Activated CD4-positive, alpha-beta T cell treated with anti-CD3 and anti-CD28 coated beads, Interleukin-2, amount 50 U/mL, for 1 hour (primary cell): ENCODE results near the gene MORC4.

Experiments used
- DNase-seq: peaks from one replicate; pipeline ENCODE4 v3.0.0-alpha.2; 2020

MORC4 gene

DNA sequence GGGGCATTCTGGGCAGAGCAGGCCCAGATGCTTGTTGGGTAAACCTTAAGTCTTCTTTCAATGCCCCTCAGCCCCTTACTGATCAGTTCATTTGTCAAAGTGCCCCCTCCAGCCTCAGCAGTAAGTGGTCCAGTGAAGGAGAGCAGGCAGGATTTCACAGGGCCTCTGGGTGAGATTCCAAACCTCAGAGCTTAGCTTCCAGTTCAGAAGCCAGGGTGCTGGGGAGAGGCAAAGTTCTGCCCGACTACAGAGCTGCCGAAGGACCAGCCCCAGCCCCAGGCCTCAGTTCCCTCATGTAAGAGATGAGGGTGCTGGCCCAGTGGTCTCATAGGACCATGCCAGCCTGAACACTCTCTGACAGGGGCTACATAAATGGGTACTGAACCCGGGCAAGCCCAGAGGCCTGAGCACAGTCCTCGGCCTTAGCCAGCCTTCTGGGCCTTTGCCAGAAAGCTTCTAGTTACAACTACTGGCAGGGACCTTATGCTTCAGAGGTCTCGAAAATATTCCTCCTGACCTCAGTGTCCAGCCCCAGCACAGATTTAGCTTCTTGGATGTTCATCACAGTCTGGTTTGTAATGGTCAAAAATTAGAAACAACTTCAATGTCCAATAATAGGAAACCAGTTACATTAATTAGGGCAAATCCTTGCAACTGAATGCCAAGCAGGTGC is 96.0 kb downstream of the MORC4 start:
- no peak for DNase-seq

DNA sequence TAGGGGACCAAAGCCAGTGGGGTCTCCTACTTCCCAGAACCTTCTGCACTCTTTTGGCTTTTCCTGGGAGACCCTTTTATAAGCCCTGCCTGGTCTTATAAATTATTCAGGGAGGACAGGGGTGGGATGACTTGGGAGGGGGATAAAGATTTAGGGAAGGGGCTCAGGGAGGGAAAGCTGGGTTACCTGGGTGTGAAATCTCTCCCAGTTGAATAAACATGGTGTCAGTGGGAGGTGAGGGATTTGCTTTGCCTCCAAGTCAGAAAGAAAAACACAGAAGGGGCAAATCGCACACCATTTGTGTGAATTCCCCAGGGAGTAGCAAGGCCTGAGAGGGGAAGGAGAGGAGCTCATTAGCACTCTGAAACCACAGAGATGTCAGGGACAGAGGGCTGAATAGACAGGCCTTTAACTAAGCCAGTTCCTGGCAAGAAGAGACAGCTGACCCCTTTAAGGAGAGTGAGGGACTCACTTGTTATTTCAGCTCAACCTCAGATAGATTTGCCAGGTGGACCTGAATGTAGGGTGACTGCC is 96.7 kb downstream of the MORC4 start, which contains the start of gene RIPPLY1:
RIPPLY1 (minus strand) TSS at position 51 of the 534 bp plus-strand sequence. CDS start 54 bp downstream, outside the sequence.
- no peak for DNase-seq

DNA sequence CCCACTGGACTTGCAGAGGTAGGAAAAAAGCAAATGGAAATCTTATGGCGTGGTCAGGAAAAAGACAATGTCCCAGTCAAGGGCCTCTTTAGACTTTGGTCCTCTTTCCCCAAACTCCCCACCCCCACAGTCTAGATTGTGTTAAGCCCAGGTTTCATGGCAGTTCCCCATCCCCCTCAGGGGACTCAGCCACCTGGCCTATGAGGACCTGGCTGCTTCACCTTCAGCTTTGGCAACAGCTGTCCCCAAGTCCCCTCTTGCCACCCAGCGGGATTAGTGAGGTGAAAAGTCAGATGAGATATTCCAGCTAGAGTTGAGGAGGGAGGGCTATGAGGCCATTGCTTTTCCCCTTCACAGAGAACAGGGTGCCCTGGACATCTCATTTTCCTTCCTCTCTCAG is 97.3 kb downstream of the MORC4 start:
- DNase-seq = no peak

DNA sequence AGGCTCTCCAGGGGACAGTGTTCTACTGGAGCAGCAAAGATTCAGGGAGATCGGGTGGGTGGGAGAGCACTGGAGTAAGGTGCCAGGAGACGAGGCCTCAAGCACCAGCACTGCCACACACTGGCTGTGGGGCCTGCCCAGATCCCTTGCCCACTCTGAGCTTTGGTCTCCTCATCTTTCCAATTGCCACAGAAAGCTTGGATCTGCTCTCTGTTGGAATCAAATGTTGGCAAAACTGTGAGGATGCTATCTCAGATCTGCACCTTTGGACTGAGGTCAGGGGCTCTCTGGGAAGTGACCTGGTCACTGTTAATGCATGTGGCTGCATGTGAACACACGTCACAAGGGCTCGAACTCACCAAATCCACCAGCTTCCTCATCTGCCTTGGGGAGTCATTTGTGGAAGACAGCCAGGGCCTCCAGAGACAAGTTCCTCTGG is 98.2 kb downstream of the MORC4 start:
- DNase-seq = no peak

DNA sequence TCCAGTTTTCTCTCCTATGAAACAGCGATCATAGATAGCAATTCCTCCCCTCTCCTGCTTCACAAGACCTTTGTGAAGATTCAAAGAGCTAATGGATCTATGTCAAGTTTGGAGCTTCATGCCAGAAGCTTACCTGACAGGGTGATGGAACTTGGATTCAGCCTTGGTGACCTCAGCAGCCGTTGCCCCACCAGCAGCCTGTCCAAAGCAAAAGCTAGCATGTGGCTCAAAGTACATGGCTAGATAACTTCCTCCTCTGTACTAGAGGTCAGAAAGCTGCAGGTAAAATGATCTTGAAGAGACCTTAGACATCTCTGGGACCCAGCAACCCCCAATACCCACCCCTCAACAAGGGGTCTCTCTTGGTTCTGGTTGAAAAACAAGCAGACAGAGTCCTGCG is 98.7 kb downstream of the MORC4 start:
- no peak for DNase-seq

DNA sequence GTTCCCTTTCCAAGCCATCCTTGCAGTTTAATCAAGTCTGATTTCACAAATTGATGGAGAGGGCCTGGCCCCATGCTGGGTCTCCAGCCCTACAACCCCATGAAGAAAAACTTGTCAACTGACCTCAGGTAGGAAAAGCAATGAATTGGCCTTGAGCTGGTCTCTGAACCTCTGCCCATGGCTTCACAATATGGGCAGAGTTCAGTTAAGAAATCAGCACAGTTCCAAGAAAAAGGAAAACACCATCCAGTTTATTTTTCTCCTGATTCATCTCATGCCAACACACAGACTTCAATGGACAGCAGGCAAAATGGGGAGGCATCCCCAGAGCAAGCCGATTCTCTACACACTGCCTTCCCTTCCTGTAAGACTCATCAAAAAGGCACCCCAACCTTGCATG is 100.2 kb downstream of the MORC4 start:
- no peak for DNase-seq

DNA sequence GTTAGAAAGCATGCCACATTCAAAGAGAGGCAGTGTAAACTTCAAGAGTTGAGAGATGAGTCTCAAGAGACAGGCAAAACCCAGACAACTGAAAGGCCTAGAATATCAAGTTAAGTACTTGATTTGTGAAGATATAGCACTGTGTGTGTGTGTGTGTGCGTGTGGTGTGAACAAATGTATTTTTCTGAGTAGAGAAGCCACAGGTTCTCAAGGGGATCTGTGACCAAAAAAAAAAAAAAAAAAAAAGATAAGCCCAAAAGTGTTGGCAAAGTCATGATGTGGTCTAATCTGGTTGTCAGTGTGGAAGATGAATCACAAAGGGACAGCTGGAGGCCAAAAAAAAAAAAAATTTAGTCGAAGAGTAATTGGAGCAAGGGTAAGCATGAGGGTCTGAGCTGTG is 100.7 kb downstream of the MORC4 start:
- no peak for DNase-seq

DNA sequence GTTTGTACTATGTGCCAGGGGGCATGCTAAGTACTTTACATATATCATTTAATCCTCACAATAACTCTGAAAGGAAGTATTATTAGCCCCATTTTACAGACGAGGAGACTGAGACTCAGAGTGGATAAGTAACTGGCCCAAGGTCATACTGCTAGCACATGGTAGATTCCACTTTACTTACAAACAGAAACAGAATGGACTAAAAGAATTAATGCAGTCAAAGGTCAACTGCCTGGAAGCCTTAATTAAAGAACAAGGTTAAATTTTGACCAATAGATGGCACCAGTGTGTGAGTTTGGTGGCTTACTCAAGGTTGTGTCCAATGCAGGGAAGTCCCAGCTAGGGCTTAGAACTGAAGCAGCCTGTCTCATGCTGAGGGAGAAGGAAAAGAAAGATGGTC is 101.5 kb downstream of the MORC4 start:
- no peak for DNase-seq

DNA sequence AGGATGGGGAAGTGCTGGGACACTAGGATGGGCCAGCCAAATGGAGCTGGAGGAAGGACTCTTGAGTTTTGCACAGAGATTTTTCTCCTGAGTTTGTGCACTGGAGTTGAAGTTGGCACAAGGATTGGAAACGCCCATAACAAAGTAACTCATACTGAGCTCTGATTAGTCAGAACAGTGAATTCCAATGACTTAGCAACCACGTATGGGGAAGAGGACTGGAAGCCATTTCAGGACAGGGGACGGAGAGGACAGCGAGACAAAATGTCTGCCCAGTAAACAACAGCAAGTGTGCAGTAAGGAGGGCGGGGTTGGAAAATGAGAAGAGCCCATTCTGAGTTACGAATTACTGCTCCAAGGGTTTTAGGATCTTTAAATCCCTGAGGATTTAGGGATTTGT is 102.8 kb downstream of the MORC4 start:
- no peak for DNase-seq

DNA sequence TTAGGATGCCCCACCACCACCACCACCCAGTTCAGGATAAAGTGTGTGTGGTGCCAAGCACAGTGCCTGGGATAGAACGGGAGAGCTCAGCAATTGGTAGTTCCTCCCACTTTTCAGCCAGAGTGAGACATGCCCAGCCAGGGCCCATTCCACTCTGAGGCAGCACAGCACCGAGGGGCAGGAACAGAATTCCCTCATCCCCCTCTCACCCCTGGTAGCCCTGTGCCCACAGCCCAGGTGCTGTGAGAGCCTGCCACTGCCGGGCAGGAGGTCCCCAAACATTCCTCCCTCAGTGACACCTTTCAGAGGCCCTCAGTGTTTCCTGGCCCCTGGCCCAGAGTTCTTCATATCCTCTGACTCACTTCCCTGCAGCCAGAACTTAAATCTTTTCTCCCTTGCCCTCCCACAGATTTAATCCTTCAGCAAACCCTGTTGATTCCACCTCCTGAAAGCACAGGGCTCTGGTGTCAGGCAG is 105.0 kb downstream of the MORC4 start:
- no peak for DNase-seq

DNA sequence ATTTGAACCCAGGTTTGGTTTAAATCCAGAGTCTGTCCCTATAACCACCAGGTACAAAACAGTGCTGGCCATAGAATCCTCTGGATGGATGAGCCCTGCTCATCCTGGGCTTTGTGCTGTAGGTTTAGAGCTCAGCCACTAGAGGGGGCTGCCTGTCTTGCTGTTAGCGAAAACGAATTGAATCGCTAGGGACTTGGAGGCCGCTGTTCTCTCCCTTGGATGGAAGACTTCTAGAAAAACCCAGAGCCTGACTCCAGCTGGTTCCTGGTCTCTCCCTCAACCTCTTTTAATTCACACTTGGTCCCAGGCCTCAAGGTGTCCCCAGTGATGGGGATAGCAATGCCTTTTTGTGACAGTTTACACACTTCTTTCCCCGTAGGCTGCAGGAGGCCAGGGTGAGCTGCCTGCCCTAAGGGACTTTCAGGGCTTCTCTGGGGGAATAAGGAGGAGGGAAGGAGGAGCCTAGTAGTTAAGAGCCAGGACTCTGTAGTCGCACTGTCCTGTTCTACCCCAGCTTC is 105.6 kb downstream of the MORC4 start:
- DNase-seq = peak; percentile 33

DNA sequence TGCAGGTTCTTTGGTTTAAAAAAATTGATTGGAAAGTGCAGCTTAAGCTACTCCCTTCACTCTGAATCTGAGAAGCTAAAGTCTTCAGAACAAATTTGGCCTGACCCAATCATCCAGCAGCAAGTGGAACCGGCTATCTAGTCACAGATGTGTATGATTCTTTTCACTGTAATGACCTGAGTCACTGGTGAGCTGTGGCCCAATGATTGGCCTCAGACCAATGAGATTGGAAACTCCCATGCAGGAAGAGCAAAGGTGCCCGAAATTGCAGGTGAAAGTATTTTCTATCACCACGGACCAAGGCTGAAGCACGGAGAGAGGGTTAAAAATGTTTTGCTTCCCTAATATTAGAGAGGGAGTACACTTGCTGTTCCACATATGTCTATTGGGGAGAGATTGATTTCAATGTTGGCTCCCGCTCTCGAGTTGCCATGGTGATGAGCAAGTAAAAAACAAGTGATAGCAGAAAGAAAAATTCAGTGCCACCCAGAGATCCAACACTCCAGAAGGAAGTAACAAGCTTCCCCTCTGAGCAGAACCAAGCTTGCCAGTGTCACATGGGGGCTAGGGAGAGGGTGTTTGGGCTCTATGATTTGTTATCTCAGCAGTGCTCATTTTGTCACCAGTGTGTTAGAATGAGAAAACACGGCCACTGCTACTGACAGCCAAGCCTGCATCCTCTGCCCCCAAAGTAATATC is 108.1 kb downstream of the MORC4 start:
- no peak for DNase-seq
